ENCODE data around the gene NKAPD1.

DNA sequence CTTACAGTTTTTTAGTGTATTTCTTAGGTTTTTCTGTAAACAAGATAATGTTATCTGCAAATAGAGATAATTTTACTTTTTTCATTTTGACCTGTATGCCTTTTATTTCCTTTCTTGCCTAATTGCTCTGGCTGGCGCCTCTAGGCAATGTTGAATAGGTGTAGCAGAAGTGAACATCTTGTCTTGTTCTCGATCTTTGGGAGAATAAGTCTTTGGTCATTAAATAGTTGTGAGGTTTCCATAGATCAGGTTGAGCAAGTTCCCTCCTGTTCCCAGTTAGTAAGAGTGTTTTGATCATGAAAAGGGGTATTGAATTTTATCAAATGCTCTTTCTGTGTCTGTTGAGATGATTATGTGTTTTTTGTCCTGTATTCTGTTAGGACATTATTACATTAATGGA is 24.3 kb upstream of the NKAPD1 start:
- TF ChIP-seq GATA2 (IDR thresholded peaks at IDR 0.05; ENCODE audit: low read depth, low read length) (no peak), GATA3 (IDR thresholded peaks at IDR 0.05; ENCODE audit: low read depth, low read length) (no peak)

Measured in SH-SY5Y (cell line).